Measurements from ENCODE around the gene HMGN4. TPM values are rescaled to one million over a fixed set of nuclear protein-coding genes. Genes with fewer than 3 reads are reported as not detected.

HMGN4 gene
- total RNA-seq, 1 donor from 2014 or later: 49.4 TPM

DNA sequence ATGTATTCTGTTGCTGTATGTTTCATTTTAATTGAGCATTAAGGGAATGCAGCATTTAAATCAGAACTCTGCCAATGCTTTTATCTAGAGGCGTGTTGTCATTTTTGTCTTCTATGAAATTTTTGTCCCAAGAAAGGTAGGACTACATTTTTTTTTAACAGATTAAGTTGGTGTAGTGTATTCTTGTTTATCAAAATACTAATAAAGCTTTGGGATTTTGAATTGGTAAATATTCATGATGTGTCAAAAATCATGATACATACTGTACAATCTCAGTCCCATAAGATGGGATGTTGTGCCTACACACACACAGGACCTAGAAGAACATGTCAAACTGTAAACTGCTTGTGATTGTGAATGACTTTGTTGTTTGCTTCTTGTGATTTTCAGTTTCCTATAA lies 11.2 kb upstream of the HMGN4 start:
- Histone ChIP-seq H3K27ac (ENCODE audit: low read depth, low read length) (no peak overlapping the region), H3K27me3 (ENCODE audit: insufficient read depth, low read length) (no peaks in the 10 kb centered on the region), H3K9me3 (ENCODE audit: insufficient read depth, low read depth, low read length) (no peaks in the 10 kb centered on the region), H3K79me2 (ENCODE audit: insufficient read depth, low read length) (no peaks in the 10 kb centered on the region), H3K4me1 (ENCODE audit: insufficient read depth, low read length) (no peaks in the 10 kb centered on the region), H3K4me3 (ENCODE audit: insufficient read depth, low read depth, low read length) (no peak overlapping the region), H3K36me3 (ENCODE audit: insufficient read depth, low read length) (no peaks in the 10 kb centered on the region), H3K4me2 (ENCODE audit: low read length) (no peak overlapping the region), H4K20me1 (ENCODE audit: insufficient read depth, low read length) (no peaks in the 10 kb centered on the region), H3K9ac (ENCODE audit: low read length) (no peak overlapping the region), H2AFZ (ENCODE audit: low read depth, low read length) (no peak overlapping the region)
- peaks cover 2% of the 10 kb centered on the region for H3K36me3 Mint-ChIP-seq (ENCODE audit: low read depth, unreplicated experiment)
- DNase-seq (ENCODE audit: low read depth) (no peak), FAIRE-seq (no peak)
- no peaks in the 10 kb centered on the region for H3K27me3 Mint-ChIP-seq (ENCODE audit: low read depth, unreplicated experiment)
- no peaks in the 10 kb centered on the region for H3K9me3 Mint-ChIP-seq (ENCODE audit: unreplicated experiment)
- H3K27ac Mint-ChIP-seq (ENCODE audit: unreplicated experiment): no peak overlapping the region
- no peak overlapping the region for H3K4me3 Mint-ChIP-seq (ENCODE audit: unreplicated experiment)
- TF ChIP-seq CTCF (IDR thresholded peaks at IDR 0.05; ENCODE audit: insufficient read depth, low read depth, low read length) (no peak), EZH2 (IDR thresholded peaks at IDR 0.05; ENCODE audit: insufficient read depth, low read length) (no peak)
- peaks cover 6% of the 10 kb centered on the region for H3K4me1 Mint-ChIP-seq (ENCODE audit: low read depth, unreplicated experiment)

DNA sequence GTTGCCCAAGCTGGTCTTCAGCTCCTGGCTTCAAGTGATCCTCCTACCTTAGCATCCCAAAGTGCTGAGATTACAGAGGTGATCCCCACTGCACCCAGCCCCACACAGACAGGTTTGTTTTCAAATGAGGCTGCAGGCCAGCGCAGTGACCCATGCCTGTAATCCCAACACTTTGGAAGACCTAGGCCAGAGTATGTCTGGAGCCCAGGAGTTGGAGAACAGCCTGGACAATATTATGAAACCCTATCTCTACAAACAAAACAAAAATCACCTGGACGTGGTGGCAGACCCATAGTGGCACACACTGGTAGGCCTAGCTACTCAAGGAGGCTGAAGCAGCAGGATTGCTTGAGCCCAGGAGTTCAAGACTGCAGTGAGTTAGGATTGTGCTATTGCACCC lies 8.0 kb upstream of the HMGN4 start:
- Mint-ChIP-seq H3K4me3 (ENCODE audit: unreplicated experiment) (no peak overlapping the region), H3K4me1 (ENCODE audit: low read depth, unreplicated experiment) (no peaks in the 10 kb centered on the region), H3K27me3 (ENCODE audit: low read depth, unreplicated experiment) (no peaks in the 10 kb centered on the region), H3K27ac (ENCODE audit: unreplicated experiment) (no peak overlapping the region), H3K9me3 (ENCODE audit: unreplicated experiment) (no peaks in the 10 kb centered on the region), H3K36me3 (ENCODE audit: low read depth, unreplicated experiment) (peaks cover 2% of the 10 kb centered on the region)
- no peak overlapping the region for H3K27ac ChIP-seq (ENCODE audit: low read depth, low read length)
- H3K9me3 ChIP-seq (ENCODE audit: insufficient read depth, low read depth, low read length): no peaks in the 10 kb centered on the region
- no peak overlapping the region for H3K4me2 ChIP-seq (ENCODE audit: low read length)
- no peaks in the 10 kb centered on the region for H3K27me3 ChIP-seq (ENCODE audit: insufficient read depth, low read length)
- H3K36me3 ChIP-seq (ENCODE audit: insufficient read depth, low read length): no peaks in the 10 kb centered on the region
- no peaks in the 10 kb centered on the region for H3K4me1 ChIP-seq (ENCODE audit: insufficient read depth, low read length)
- no peak overlapping the region for H3K4me3 ChIP-seq (ENCODE audit: insufficient read depth, low read depth, low read length)
- FAIRE-seq (no peak), DNase-seq (ENCODE audit: low read depth) (no peak)
- no peaks in the 10 kb centered on the region for H3K79me2 ChIP-seq (ENCODE audit: insufficient read depth, low read length)
- no peak overlapping the region for H3K9ac ChIP-seq (ENCODE audit: low read length)
- H2AFZ ChIP-seq (ENCODE audit: low read depth, low read length): no peak overlapping the region
- no peaks in the 10 kb centered on the region for H4K20me1 ChIP-seq (ENCODE audit: insufficient read depth, low read length)
- TF ChIP-seq CTCF (IDR thresholded peaks at IDR 0.05; ENCODE audit: insufficient read depth, low read depth, low read length) (no peak), EZH2 (IDR thresholded peaks at IDR 0.05; ENCODE audit: insufficient read depth, low read length) (no peak)

DNA sequence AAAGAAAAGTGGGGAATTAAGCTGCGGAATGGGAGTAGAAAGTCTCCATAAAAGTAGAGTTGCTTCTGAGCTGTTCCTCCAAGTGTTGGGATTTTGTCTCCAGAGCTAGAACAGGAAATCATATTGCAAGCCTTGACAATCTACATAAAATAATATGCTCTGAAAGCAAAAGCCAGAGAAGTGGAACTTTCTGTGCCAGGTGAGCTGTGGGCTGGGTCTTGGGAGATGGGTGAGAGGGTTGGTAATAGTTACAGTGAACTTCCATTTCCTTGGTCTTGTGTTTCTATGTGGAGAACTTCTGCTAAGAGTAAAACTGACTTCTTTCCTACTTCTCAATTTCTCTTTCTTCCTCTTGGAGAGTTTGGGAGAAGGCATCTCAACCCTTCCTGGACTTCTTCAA lies 6.3 kb upstream of the HMGN4 start:
- no peak overlapping the region for H3K27ac Mint-ChIP-seq (ENCODE audit: unreplicated experiment)
- H3K9me3 Mint-ChIP-seq (ENCODE audit: unreplicated experiment): no peaks in the 10 kb centered on the region
- Histone ChIP-seq H3K27me3 (ENCODE audit: insufficient read depth, low read length) (no peaks in the 10 kb centered on the region), H3K9me3 (ENCODE audit: insufficient read depth, low read depth, low read length) (no peaks in the 10 kb centered on the region), H3K4me1 (ENCODE audit: insufficient read depth, low read length) (peaks cover 8% of the 10 kb centered on the region), H3K79me2 (ENCODE audit: insufficient read depth, low read length) (no peaks in the 10 kb centered on the region), H2AFZ (ENCODE audit: low read depth, low read length) (no peak overlapping the region), H3K27ac (ENCODE audit: low read depth, low read length) (no peak overlapping the region), H3K4me3 (ENCODE audit: insufficient read depth, low read depth, low read length) (no peak overlapping the region), H4K20me1 (ENCODE audit: insufficient read depth, low read length) (no peaks in the 10 kb centered on the region), H3K4me2 (ENCODE audit: low read length) (no peak overlapping the region), H3K36me3 (ENCODE audit: insufficient read depth, low read length) (no peaks in the 10 kb centered on the region), H3K9ac (ENCODE audit: low read length) (no peak overlapping the region)
- TF ChIP-seq EZH2 (IDR thresholded peaks at IDR 0.05; ENCODE audit: insufficient read depth, low read length) (no peak), CTCF (IDR thresholded peaks at IDR 0.05; ENCODE audit: insufficient read depth, low read depth, low read length) (no peak)
- H3K4me1 Mint-ChIP-seq (ENCODE audit: low read depth, unreplicated experiment): no peaks in the 10 kb centered on the region
- FAIRE-seq: no peak
- no peak for DNase-seq (ENCODE audit: low read depth)
- no peaks in the 10 kb centered on the region for H3K27me3 Mint-ChIP-seq (ENCODE audit: low read depth, unreplicated experiment)
- H3K36me3 Mint-ChIP-seq (ENCODE audit: low read depth, unreplicated experiment): peaks cover 2% of the 10 kb centered on the region
- no peak overlapping the region for H3K4me3 Mint-ChIP-seq (ENCODE audit: unreplicated experiment)
